OCI-LY7 (cell line): ENCODE measurements around the gene SLC31A1. TPM values are rescaled to one million over a fixed set of nuclear protein-coding genes. Genes with fewer than 3 reads are reported as not detected.

Source experiments
- BruUV-seq: library from RNA; stranded (reverse); fragments of 400-500 nt; replicated peaks from 2 replicates; lab custom pipeline; 2021; lab: Mats Ljungman, UMichigan
- CTCF ChIA-PET: fragments of 300-600 bp; sonication (Branson Sonifier 250); formaldehyde crosslinking; loops from one replicate; lab custom pipeline; 2022; ENCODE audit warnings: antibody characterized with exemption; ENCODE audit not compliant: unreplicated experiment; lab: Charles Lee
- POLR2A ChIA-PET: fragments of 300-600 bp; sonication (Branson Sonifier 250); formaldehyde crosslinking; loops from one replicate; lab custom pipeline; 2022; ENCODE audit warnings: antibody characterized with exemption; lab: Charles Lee
- DNase-seq: peaks from one replicate; pipeline ENCODE4 v3.0.0-alpha.2; 2015; ENCODE audit warnings: low spot score
- H2AFZ ChIP-seq: fragments of 200-600 bp; sonication (generic), shearing (Covaris generic); 2 replicates; pipeline ENCODE4 v1.6.1; 2014; ENCODE audit warnings: mild to moderate bottlenecking, antibody characterized with exemption, low read length, moderate library complexity
- H3K27ac ChIP-seq: fragments of 200-600 bp; sonication (generic); 2 replicates; pipeline ENCODE4 v1.5.1; 2014; ENCODE audit warnings: mixed run types, low read depth, mild to moderate bottlenecking, moderate library complexity, low read length, inconsistent platforms; ENCODE audit not compliant: poor library complexity, severe bottlenecking
- H3K36me3 ChIP-seq: fragments of 200-600 bp; sonication (generic); 2 replicates; pipeline ENCODE4 v1.6.1; 2014; ENCODE audit warnings: mild to moderate bottlenecking, antibody characterized with exemption, low read length, moderate library complexity, mixed read lengths; ENCODE audit not compliant: insufficient read depth
- H3K4me1 ChIP-seq: fragments of 200-600 bp; sonication (generic); 2 replicates; pipeline ENCODE4 v1.5.1; 2014; ENCODE audit warnings: mild to moderate bottlenecking, low read length; ENCODE audit not compliant: insufficient read depth, poor library complexity, severe bottlenecking
- H3K4me2 ChIP-seq: fragments of 200-600 bp; sonication (generic); 2 replicates; pipeline ENCODE4 v1.6.1; 2014; ENCODE audit warnings: mild to moderate bottlenecking, low read length
- H3K4me3 ChIP-seq: fragments of 200-600 bp; sonication (generic); 2 replicates; pipeline ENCODE4 v1.5.1; 2014; ENCODE audit warnings: mild to moderate bottlenecking, low read depth, low read length; ENCODE audit not compliant: poor library complexity, severe bottlenecking
- H3K79me2 ChIP-seq: fragments of 200-600 bp; sonication (generic); 2 replicates; pipeline ENCODE4 v1.6.1; 2016; ENCODE audit warnings: low read depth, mild to moderate bottlenecking, low read length, moderate library complexity, mixed read lengths; ENCODE audit not compliant: insufficient read depth
- H3K9me2 ChIP-seq: fragments of 200-600 bp; sonication (generic); 2 replicates; pipeline ENCODE4 v1.6.1; 2016; ENCODE audit warnings: mild to moderate bottlenecking, low read length, mixed read lengths; ENCODE audit not compliant: insufficient read depth
- H3K9me3 ChIP-seq: fragments of 200-600 bp; sonication (generic); 2 replicates; pipeline ENCODE4 v1.6.1; 2014; ENCODE audit warnings: mild to moderate bottlenecking, mixed run types, low read length, mixed read lengths
- H4K20me1 ChIP-seq: fragments of 200-600 bp; sonication (generic); 2 replicates; pipeline ENCODE4 v1.6.1; 2014; ENCODE audit warnings: mild to moderate bottlenecking, antibody characterized with exemption, low read length, moderate library complexity, mixed read lengths; ENCODE audit not compliant: insufficient read depth
- EZH2phosphoT487 ChIP-seq: fragments of 200-600 bp; sonication (generic); IDR thresholded peaks from 2 replicates; pipeline ENCODE4 v1.6.1; 2018; ENCODE audit warnings: low read depth, borderline replicate concordance, mild to moderate bottlenecking, mixed run types, antibody characterized with exemption, low read length, moderate library complexity, mixed read lengths
- intact Hi-C: fragments of 100-400 bp; cut with micrococcal nuclease; formaldehyde crosslinking; loops from one replicate; pipeline ENCODE4 v1.10.0; 2022; ENCODE audit not compliant: unreplicated experiment
- total RNA-seq, 2 experiments: library from RNA; depleted of rRNA in 1 of 2; stranded (reverse); fragments of >200 nt in 1 of 2; shearing (Covaris generic) in 1 of 2; gene quantifications; 2 replicates each; pipeline ENCODE4 v1.2.3, GENCODE V29; 2014 to 2022
- TF ChIP-seq, protein P1 (sequence below): fragments of 200-600 bp; sonication (generic); conservative IDR thresholded peaks from 2 replicates; pipeline ENCODE4 v1.5.1; 2014; ENCODE audit warnings: mild to moderate bottlenecking, antibody characterized with exemption, low read length, moderate library complexity, mixed read lengths

The SLC31A1 gene
- total RNA-seq, 2 experiments from 2014 or later: 3.9 to 16.7 TPM

DNA sequence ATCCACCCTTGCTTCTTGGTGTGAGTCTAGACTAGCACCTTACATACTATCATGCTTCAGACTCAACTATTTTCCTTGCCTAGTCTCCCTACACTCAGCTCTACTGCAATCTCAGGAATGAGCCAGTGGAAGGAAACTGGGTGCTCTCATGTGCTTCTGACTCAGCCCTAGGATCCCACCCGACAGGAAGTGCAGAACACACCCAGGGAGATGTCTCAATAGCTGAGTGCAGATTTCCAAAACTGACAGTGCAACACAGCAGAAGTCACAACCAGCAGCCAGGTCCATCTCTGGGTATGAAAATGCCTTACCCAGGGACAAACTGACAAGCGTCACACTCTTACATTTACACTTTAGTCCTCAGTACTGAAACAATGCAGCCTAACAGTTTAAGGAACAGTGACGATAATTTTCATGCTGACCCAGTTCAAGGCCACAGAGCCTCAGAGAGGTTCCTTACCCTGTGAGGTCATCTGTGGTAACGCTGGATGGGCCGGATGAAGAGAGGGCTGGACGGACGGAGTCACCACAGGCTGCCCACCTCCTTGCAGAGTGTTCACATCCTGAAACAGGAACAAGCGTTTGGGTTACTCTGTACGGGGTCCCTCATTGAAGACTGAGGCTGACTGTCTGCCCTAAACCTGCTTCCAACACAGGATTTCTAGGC is 33.3 kb upstream of the SLC31A1 start:
- Histone ChIP-seq H3K9me3 (no peaks in the 10 kb centered on the region), H3K79me2 (no peaks in the 10 kb centered on the region), H3K4me1 (no peaks in the 10 kb centered on the region), H3K4me3 (no peak overlapping the region), H2AFZ (no peak overlapping the region), H4K20me1 (no peaks in the 10 kb centered on the region; the same call in 1 of the 2 replicates), H3K4me2 (no peak overlapping the region), H3K36me3 (peaks cover 94% of the 10 kb centered on the region), H3K27ac (no peak overlapping the region), H3K9me2 (no peaks in the 10 kb centered on the region)
- no TSS peak for BruUV-seq
- POLR2A ChIA-PET: interaction anchor here (0.6 kb wide), 1 partner anchor 26 kb away, joined by 3 read pairs; no protein-coding TSS in a partner anchor
- DNase-seq: no peak
- intact Hi-C loops: no loop called here
- CTCF ChIA-PET: no interaction called here
- TF ChIP-seq, protein P1, sequence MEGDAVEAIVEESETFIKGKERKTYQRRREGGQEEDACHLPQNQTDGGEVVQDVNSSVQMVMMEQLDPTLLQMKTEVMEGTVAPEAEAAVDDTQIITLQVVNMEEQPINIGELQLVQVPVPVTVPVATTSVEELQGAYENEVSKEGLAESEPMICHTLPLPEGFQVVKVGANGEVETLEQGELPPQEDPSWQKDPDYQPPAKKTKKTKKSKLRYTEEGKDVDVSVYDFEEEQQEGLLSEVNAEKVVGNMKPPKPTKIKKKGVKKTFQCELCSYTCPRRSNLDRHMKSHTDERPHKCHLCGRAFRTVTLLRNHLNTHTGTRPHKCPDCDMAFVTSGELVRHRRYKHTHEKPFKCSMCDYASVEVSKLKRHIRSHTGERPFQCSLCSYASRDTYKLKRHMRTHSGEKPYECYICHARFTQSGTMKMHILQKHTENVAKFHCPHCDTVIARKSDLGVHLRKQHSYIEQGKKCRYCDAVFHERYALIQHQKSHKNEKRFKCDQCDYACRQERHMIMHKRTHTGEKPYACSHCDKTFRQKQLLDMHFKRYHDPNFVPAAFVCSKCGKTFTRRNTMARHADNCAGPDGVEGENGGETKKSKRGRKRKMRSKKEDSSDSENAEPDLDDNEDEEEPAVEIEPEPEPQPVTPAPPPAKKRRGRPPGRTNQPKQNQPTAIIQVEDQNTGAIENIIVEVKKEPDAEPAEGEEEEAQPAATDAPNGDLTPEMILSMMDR: no peak
- TF ChIP-seq EZH2phosphoT487: no peak

DNA sequence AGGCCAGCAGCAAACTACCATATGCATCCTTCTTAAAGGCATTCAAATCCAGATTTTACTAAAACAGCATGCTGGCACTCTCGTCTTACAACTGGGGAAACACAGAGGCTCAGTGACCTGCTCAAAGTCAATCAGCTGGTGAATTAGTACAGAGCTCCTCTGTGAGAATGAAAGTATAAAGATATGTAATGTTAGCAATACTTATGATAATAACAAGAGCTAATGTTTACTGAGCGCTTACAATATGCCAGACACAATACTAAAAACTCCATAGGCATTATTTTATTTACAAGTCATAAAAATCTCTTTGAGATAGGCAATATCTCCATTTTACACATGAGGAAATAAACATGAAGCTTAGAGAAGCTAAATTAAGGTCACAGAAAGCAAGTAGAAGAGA is 28.9 kb upstream of the SLC31A1 start:
- BruUV-seq: no TSS peak
- DNase-seq: no peak
- TF ChIP-seq EZH2phosphoT487: no peak
- TF ChIP-seq, protein P1: no peak
- no peak overlapping the region for H3K27ac ChIP-seq
- H3K79me2 ChIP-seq: no peaks in the 10 kb centered on the region
- peaks cover 88% of the 10 kb centered on the region for H3K36me3 ChIP-seq
- no peaks in the 10 kb centered on the region; the same call in 1 of the 2 replicates for H4K20me1 ChIP-seq
- no peak overlapping the region for H3K4me2 ChIP-seq
- no peaks in the 10 kb centered on the region for H3K9me3 ChIP-seq
- no peak overlapping the region for H3K4me3 ChIP-seq
- H2AFZ ChIP-seq: no peak overlapping the region
- ChIA-PET POLR2A (interaction anchor here (1.1 kb wide), 1 partner anchor 18 kb away, joined by 3 read pairs; no protein-coding TSS in a partner anchor), CTCF (no interaction called here)
- H3K9me2 ChIP-seq: no peaks in the 10 kb centered on the region
- intact Hi-C loops: no loop called here
- no peaks in the 10 kb centered on the region for H3K4me1 ChIP-seq
